22Rv1 (cell line): ENCODE results near the gene NEURL1B.

ENCODE experiments used
- CTCF ChIP-seq: fragments of 450-650 bp; IDR thresholded peaks from 2 replicates; pipeline ENCODE4 v1.5.1; 2017; ENCODE audit warnings: mild to moderate bottlenecking
- ZFX ChIP-seq: fragments of 450-650 bp; IDR thresholded peaks from 2 replicates; pipeline ENCODE4 v1.6.1; 2017; ENCODE audit warnings: antibody characterized with exemption, borderline replicate concordance

DNA sequence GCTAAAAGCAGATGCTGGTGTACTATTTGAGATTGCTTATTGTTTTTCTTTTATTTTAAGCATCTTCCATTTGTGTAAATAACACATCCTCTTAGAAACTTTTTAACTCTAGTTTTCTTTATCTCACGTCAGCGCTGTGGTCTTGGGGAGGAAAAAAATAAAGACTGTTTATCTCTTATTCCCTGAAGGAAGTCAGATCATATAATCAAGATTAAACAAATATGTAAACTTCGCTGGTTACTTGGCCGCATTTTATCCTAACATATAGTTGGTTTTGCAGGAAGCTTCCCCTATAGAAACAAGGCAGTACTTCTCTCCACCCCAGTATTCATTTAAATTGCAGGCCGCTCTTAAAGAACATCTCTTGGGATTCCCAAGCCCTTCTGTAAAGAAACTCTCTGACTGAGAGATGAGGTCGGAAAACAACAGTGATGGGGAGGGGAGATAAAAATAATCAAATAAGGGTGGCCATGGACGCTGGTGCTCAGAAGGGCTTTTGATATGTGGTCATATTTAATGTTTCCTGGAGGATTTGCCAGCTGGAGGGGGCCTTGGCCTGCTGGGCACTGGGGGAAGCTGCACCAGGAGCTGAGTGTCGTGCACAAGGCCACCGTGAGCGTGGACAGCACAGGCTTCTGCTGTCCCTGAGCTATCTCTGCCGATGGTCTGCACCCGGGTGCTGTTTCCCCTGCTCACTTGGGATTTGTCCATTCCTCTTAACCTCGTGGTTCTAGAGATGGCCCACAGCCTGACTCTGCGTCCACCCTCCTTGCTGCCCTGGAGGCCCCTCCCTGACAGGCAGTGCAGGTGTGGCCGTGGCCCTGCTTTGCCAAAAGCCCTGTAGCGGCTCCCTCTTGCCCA, 23.8 kb downstream of the NEURL1B start:
- TF ChIP-seq ZFX (no peak), CTCF (no peak)
